Measurements from ENCODE around the gene PRDM8. TPM values are rescaled to one million over a fixed set of nuclear protein-coding genes. Genes with fewer than 3 reads are reported as not detected.
"Not testable (repeated sequence)": the region's sequence is repeated elsewhere in the genome, so short reads cannot be mapped to it uniquely, and the experiment has no call there.

Gene PRDM8
- total and polyA plus RNA-seq, 2 experiments from 2014 or later = 1.7 to 4.4 TPM

- DNase-seq = peak; percentile 96
- Histone ChIP-seq H4K20me1 (ENCODE audit: insufficient read depth) (no peaks in the 10 kb centered on the region), H3K79me2 (ENCODE audit: insufficient read depth) (no peaks in the 10 kb centered on the region), H2AFZ (no peak overlapping the region), H3K27ac (peak overlapping the region; percentile 81), H3K9me2 (ENCODE audit: insufficient read depth) (no peaks in the 10 kb centered on the region), H3K4me3 (0 out of 2 replicates have a peak overlapping the region, but pooled peaks have one; percentile 17), H3K36me3 (ENCODE audit: low read depth) (no peaks in the 10 kb centered on the region), H3F3A (ENCODE audit: insufficient read depth) (peaks cover 31% of the 10 kb centered on the region), H3K9ac (peak overlapping the region; percentile 5; the same call in 1 of the 2 replicates), H3K9me3 (ENCODE audit: low read depth) (no peaks in the 10 kb centered on the region), H3K27me3 (replicated peaks; ENCODE audit: insufficient read depth) (no peaks in the 10 kb centered on the region), H3K4me1 (ENCODE audit: insufficient read depth) (peaks cover 43% of the 10 kb centered on the region), H3K4me2 (ENCODE audit: unreplicated experiment) (peak overlapping the region; percentile 64)
- in situ Hi-C loops (cut with MboI) = no loop called here
- TF ChIP-seq EZH2 (IDR thresholded peaks at IDR 0.05; ENCODE audit: insufficient read depth, poor library complexity, severe bottlenecking) (no peak), EZH2phosphoT487 (IDR thresholded peaks at IDR 0.05; ENCODE audit: insufficient read depth, low read depth) (peak; percentile 50; the same call in 1 of the 2 replicates)
Observed at GRCh38 chr4:80173401-80173800, 23.9 kb upstream of the PRDM8 start.

DNA sequence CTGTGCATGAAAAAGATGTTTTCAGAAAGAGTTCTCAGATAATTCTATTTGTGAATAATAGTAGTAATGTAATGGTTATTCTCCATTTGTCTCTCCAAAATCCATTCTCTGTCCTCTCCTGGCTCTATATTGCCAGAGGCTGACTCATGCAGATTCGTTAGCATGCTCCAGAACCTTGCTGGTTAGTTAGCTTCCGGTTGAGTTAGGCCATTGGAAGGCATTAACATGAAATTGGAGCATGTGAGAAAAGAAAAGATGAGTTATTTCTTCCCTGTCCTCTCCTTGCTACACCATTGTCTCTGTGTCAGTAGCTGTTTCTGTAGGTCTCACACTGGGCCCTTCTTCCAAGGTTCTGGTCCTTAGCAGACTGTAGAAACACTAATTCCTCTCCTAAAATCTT, 23.5 kb upstream of the PRDM8 start:
- DNase-seq = peak; percentile 94
- peak overlapping the region; percentile 81 for H3K27ac ChIP-seq
- peak overlapping the region; percentile 40 for H3K9ac ChIP-seq
- no peaks in the 10 kb centered on the region for H3K79me2 ChIP-seq (ENCODE audit: insufficient read depth)
- no peaks in the 10 kb centered on the region for H3K36me3 ChIP-seq (ENCODE audit: low read depth)
- no peak overlapping the region for H2AFZ ChIP-seq
- H3K27me3 ChIP-seq (replicated peaks; ENCODE audit: insufficient read depth) = no peaks in the 10 kb centered on the region
- H4K20me1 ChIP-seq (ENCODE audit: insufficient read depth) = no peaks in the 10 kb centered on the region
- peaks cover 43% of the 10 kb centered on the region for H3K4me1 ChIP-seq (ENCODE audit: insufficient read depth)
- H3K4me3 ChIP-seq = 0 out of 2 replicates have a peak overlapping the region, but pooled peaks have one; percentile 17
- H3K4me2 ChIP-seq (ENCODE audit: unreplicated experiment) = peak overlapping the region; percentile 64
- no peaks in the 10 kb centered on the region for H3K9me2 ChIP-seq (ENCODE audit: insufficient read depth)
- TF ChIP-seq EZH2 (IDR thresholded peaks at IDR 0.05; ENCODE audit: insufficient read depth, poor library complexity, severe bottlenecking) = no peak
- no peak for TF ChIP-seq EZH2phosphoT487 (IDR thresholded peaks at IDR 0.05; ENCODE audit: insufficient read depth, low read depth)
- in situ Hi-C loops (cut with MboI) = no loop called here
- H3F3A ChIP-seq (ENCODE audit: insufficient read depth) = peaks cover 31% of the 10 kb centered on the region
- no peaks in the 10 kb centered on the region for H3K9me3 ChIP-seq (ENCODE audit: low read depth)
- WGBS, 2 experiments (ENCODE audit: low coverage in 1 of 2, low lambda C conversion rate in 2 of 2, missing lambda C conversion rate in 2 of 2) = 0 to 3% methylated on average over 2 of the region's 2 CpGs

GRCh38 chr4:80177793-80178192, 19.5 kb upstream of the PRDM8 start:
- H3K4me1 ChIP-seq (ENCODE audit: insufficient read depth) = peaks cover 34% of the 10 kb centered on the region
- H4K20me1 ChIP-seq (ENCODE audit: insufficient read depth); DNase-seq; H3K9me3 ChIP-seq (ENCODE audit: low read depth); in situ Hi-C loops (cut with MboI); H3K9me2 ChIP-seq (ENCODE audit: insufficient read depth); H2AFZ ChIP-seq; H3K27me3 ChIP-seq (replicated peaks; ENCODE audit: insufficient read depth); H3K9ac ChIP-seq; H3K36me3 ChIP-seq (ENCODE audit: low read depth); H3K4me3 ChIP-seq; H3K27ac ChIP-seq; H3K79me2 ChIP-seq (ENCODE audit: insufficient read depth); H3K4me2 ChIP-seq (ENCODE audit: unreplicated experiment): not testable (repeated sequence)
- peaks cover 45% of the 10 kb centered on the region for H3F3A ChIP-seq (ENCODE audit: insufficient read depth)

GRCh38 chr4:80178964-80179363, 18.3 kb upstream of the PRDM8 start:
- no peaks in the 10 kb centered on the region for H3K9me2 ChIP-seq (ENCODE audit: insufficient read depth)
- no peak for DNase-seq
- H3K27ac ChIP-seq = no peak overlapping the region
- TF ChIP-seq EZH2phosphoT487 (IDR thresholded peaks at IDR 0.05; ENCODE audit: insufficient read depth, low read depth) = no peak
- TF ChIP-seq EZH2 (IDR thresholded peaks at IDR 0.05; ENCODE audit: insufficient read depth, poor library complexity, severe bottlenecking) = no peak
- peaks cover 36% of the 10 kb centered on the region for H3F3A ChIP-seq (ENCODE audit: insufficient read depth)
- H3K36me3 ChIP-seq (ENCODE audit: low read depth) = no peaks in the 10 kb centered on the region
- no peaks in the 10 kb centered on the region for H4K20me1 ChIP-seq (ENCODE audit: insufficient read depth)
- H2AFZ ChIP-seq = no peak overlapping the region
- no peak overlapping the region for H3K4me3 ChIP-seq
- in situ Hi-C loops (cut with MboI) = no loop called here
- H3K9me3 ChIP-seq (ENCODE audit: low read depth) = no peaks in the 10 kb centered on the region
- no peaks in the 10 kb centered on the region for H3K79me2 ChIP-seq (ENCODE audit: insufficient read depth)
- peaks cover 24% of the 10 kb centered on the region for H3K4me1 ChIP-seq (ENCODE audit: insufficient read depth)
- 94 to 97% methylated on average over 4 of the region's 4 CpGs for WGBS, 2 experiments (ENCODE audit: low coverage in 1 of 2, low lambda C conversion rate in 2 of 2, missing lambda C conversion rate in 2 of 2)
- H3K9ac ChIP-seq = no peak overlapping the region
- H3K27me3 ChIP-seq (replicated peaks; ENCODE audit: insufficient read depth) = no peaks in the 10 kb centered on the region
- H3K4me2 ChIP-seq (ENCODE audit: unreplicated experiment) = no peak overlapping the region

- H3K27me3 ChIP-seq (replicated peaks; ENCODE audit: insufficient read depth) = no peaks in the 10 kb centered on the region
- peaks cover 29% of the 10 kb centered on the region for H3F3A ChIP-seq (ENCODE audit: insufficient read depth)
- H2AFZ ChIP-seq = no peak overlapping the region
- no peaks in the 10 kb centered on the region for H3K36me3 ChIP-seq (ENCODE audit: low read depth)
- no peak for DNase-seq
- H3K4me3 ChIP-seq = no peak overlapping the region
- H3K9me2 ChIP-seq (ENCODE audit: insufficient read depth) = no peaks in the 10 kb centered on the region
- H3K79me2 ChIP-seq (ENCODE audit: insufficient read depth) = no peaks in the 10 kb centered on the region
- WGBS, 2 experiments (ENCODE audit: low coverage in 1 of 2, low lambda C conversion rate in 2 of 2, missing lambda C conversion rate in 2 of 2) = 94% methylated on average over 3 of the region's 3 CpGs
- no peaks in the 10 kb centered on the region for H4K20me1 ChIP-seq (ENCODE audit: insufficient read depth)
- no peak overlapping the region for H3K4me2 ChIP-seq (ENCODE audit: unreplicated experiment)
- no peak overlapping the region for H3K9ac ChIP-seq
- H3K9me3 ChIP-seq (ENCODE audit: low read depth) = no peaks in the 10 kb centered on the region
- TF ChIP-seq EZH2 (IDR thresholded peaks at IDR 0.05; ENCODE audit: insufficient read depth, poor library complexity, severe bottlenecking) = no peak
- no peak for TF ChIP-seq EZH2phosphoT487 (IDR thresholded peaks at IDR 0.05; ENCODE audit: insufficient read depth, low read depth)
- no peak overlapping the region for H3K27ac ChIP-seq
- in situ Hi-C loops (cut with MboI) = no loop called here
- peaks cover 17% of the 10 kb centered on the region for H3K4me1 ChIP-seq (ENCODE audit: insufficient read depth)
Observed at GRCh38 chr4:80179637-80180161, 17.6 kb upstream of the PRDM8 start.

Data from GM23248 (cell line).